AG04449 (cell line): ENCODE results near the gene SMIM24.
A peak's percentile ranks its signal among the peaks of the same experiment; 100 is the strongest.
"Not testable (repeated sequence)": the region's sequence is repeated elsewhere in the genome, so short reads cannot be mapped to it uniquely, and the experiment has no call there.

Experiments
- CTCF ChIA-PET: fragments of 350-600 bp; formaldehyde crosslinking; extraction: SDS; loops from one replicate; lab custom pipeline; 2021; ENCODE audit warnings: antibody characterized with exemption; lab: Yijun Ruan, JAX
- POLR2A ChIA-PET: fragments of 400-600, 350-600 bp; formaldehyde crosslinking; extraction: SDS; loops from one replicate; lab custom pipeline; 2020; ENCODE audit warnings: antibody characterized with exemption, inconsistent platforms; lab: Yijun Ruan, JAX
- DNase-seq: peaks from one replicate; pipeline ENCODE4 v3.0.0-alpha.2; 2010; ENCODE audit warnings: low read depth, low spot score
- H3K4me3 ChIP-seq: 2 replicates; pipeline ENCODE4 v1.5.1; 2011; ENCODE audit warnings: low read depth, mild to moderate bottlenecking, control low read depth, low read length
- CTCF ChIP-seq: IDR thresholded peaks from one replicate; pipeline ENCODE4 v1.5.1; 2011; ENCODE audit warnings: mild to moderate bottlenecking, moderate library complexity, low read length, control low read depth, inconsistent platforms; ENCODE audit not compliant: insufficient read depth; ENCODE audit errors: missing control alignments

Gene SMIM24

GRCh38 chr19:3511506-3512251 is 31.4 kb upstream of the SMIM24 start:
- CTCF ChIA-PET: interaction anchor here (1.1 to 1.6 kb wide), 2 partner anchors 33 to 186 kb away, joined by 3 to 4 read pairs; no protein-coding TSS in a partner anchor
- DNase-seq: no peak
- POLR2A ChIA-PET: no interaction called here
- no peak overlapping the region for H3K4me3 ChIP-seq
- TF ChIP-seq CTCF: no peak

- TF ChIP-seq CTCF: no peak
- no peak overlapping the region for H3K4me3 ChIP-seq
- no peak for DNase-seq
- ChIA-PET CTCF (no interaction called here), POLR2A (no interaction called here)
Measured at GRCh38 chr19:3510727-3511126, 30.4 kb upstream of the SMIM24 start.

GRCh38 chr19:3509566-3509989 is 29.3 kb upstream of the SMIM24 start:
- TF ChIP-seq CTCF: no peak
- ChIA-PET POLR2A (no interaction called here), CTCF (interaction anchor here (1.2 kb wide), 1 partner anchor 37 kb away, joined by 3 read pairs; no protein-coding TSS in a partner anchor)
- no peak for DNase-seq
- H3K4me3 ChIP-seq: no peak overlapping the region

GRCh38 chr19:3508771-3509535 is 28.6 kb upstream of the SMIM24 start:
- ChIA-PET POLR2A (no interaction called here), CTCF (interaction anchor here (1.2 kb wide), 1 partner anchor 37 kb away, joined by 3 read pairs; no protein-coding TSS in a partner anchor)
- no peak for TF ChIP-seq CTCF
- H3K4me3 ChIP-seq: no peak overlapping the region
- no peak for DNase-seq

GRCh38 chr19:3508121-3508661 is 27.9 kb upstream of the SMIM24 start:
- CTCF ChIA-PET, DNase-seq, POLR2A ChIA-PET: not testable (repeated sequence)
- H3K4me3 ChIP-seq: peak overlapping the region; percentile 82

GRCh38 chr19:3507371-3508120 is 27.2 kb upstream of the SMIM24 start:
- peak overlapping the region; percentile 82 for H3K4me3 ChIP-seq
- ChIA-PET CTCF (no interaction called here), POLR2A (no interaction called here)
- no peak for TF ChIP-seq CTCF
- no peak for DNase-seq
